Activated CD4-positive, alpha-beta T cell treated with anti-CD3 and anti-CD28 coated beads for 36 hours (primary cell): ENCODE results near the gene MED15. TPM values are rescaled to one million over a fixed set of nuclear protein-coding genes. Genes with fewer than 3 reads are reported as not detected.

Source experiments
- ATAC-seq: fragments of 200-7000 bp; cut with Tn5 transposase; one replicate; pipeline ENCODE4 v1.10.0; 2021; ENCODE audit warnings: mild to moderate bottlenecking, moderate library complexity
- CTCF ChIA-PET: fragments of 350-600 bp; sonication (Branson Sonifier 250); formaldehyde crosslinking; loops from one replicate; lab custom pipeline; 2021; ENCODE audit warnings: antibody characterized with exemption; lab: Charles Lee
- POLR2A ChIA-PET: fragments of 350-600 bp; sonication (Branson Sonifier 250); formaldehyde crosslinking; loops from one replicate; lab custom pipeline; 2021; ENCODE audit warnings: antibody characterized with exemption, inconsistent platforms; lab: Charles Lee
- DNase-seq: peaks from one replicate; pipeline ENCODE4 v3.0.0-alpha.2; 2020
- H3K27ac Mint-ChIP-seq: one replicate; pipeline ENCODE4 v1.8.0; 2021; ENCODE audit warnings: mixed read lengths
- H3K27me3 Mint-ChIP-seq: one replicate; pipeline ENCODE4 v1.8.0; 2021; ENCODE audit warnings: mixed read lengths
- H3K36me3 Mint-ChIP-seq: one replicate; pipeline ENCODE4 v1.8.0; 2021; ENCODE audit warnings: low read depth, mixed read lengths
- H3K4me1 Mint-ChIP-seq: one replicate; pipeline ENCODE4 v1.8.0; 2021; ENCODE audit warnings: mixed read lengths
- H3K4me3 Mint-ChIP-seq: one replicate; pipeline ENCODE4 v1.8.0; 2021; ENCODE audit warnings: mild to moderate bottlenecking, moderate library complexity, mixed read lengths
- H3K9me3 Mint-ChIP-seq: one replicate; pipeline ENCODE4 v1.8.0; 2021; ENCODE audit warnings: low read depth, mixed read lengths
- intact Hi-C, 2 experiments: fragments of 100-400 bp; cut with DNase I in 1 of 2; cut with micrococcal nuclease in 1 of 2; formaldehyde crosslinking; loops; one replicate each; pipeline versions ENCODE4 v1.14.2 to v1.15.1; 2022 to 2024; cut with DNase I, micrococcal nuclease
- total RNA-seq, 2 experiments: library from RNA; stranded (reverse); gene quantifications; one replicate each; pipeline ENCODE4 v1.2.3, GENCODE V29; 2021

MED15 gene
- total RNA-seq, 2 experiments from 2014 or later, result 84.4 to 107 TPM

DNA sequence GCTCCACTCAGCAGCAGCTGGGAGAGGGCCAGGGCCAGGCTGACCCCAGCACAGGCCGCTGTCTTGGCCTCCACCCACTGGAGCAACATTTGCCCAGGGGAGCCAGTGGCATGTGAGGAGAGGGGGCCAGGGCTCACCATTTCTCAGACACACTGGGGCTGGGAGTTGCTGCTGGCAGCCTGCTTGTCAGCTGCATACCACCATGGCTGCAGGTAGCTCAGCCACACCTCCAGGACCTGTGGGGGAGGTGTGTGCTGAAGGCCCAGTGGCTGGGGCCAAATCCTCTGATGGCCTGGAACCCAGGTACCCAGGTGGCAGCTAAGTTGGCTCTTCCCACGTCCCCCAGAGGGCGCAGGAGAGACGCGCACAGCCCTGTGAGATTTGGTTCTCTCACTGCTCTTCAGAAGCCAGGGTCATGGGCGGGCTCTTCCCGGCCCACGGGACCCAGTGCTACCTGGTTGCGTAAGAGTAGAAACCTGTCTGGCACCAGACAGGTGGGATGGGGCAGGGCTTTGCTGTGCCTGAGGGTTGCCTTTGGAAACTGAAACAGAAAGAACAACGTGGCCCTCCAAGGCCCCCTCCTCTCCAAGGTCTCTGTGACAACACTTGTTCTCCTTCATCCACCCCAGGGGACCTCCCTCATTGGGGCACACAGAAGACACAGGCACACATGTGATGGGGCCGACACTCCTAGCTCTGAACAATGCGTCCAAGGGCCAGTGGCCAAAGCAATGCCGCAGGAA is 98.8 kb downstream of the MED15 start:
- H3K4me1 Mint-ChIP-seq, result peaks cover 7% of the 10 kb centered on the region
- peak; percentile 85 for DNase-seq
- H3K9me3 Mint-ChIP-seq, result no peaks in the 10 kb centered on the region
- ATAC-seq, result peak; percentile 93
- no peaks in the 10 kb centered on the region for H3K36me3 Mint-ChIP-seq
- H3K27ac Mint-ChIP-seq, result no peak overlapping the region
- ChIA-PET CTCF (interaction anchor here (1.0 to 1.8 kb wide), 4 partner anchors 20 to 135 kb away, joined by 3 to 10 read pairs (median 3); no protein-coding TSS in a partner anchor), POLR2A (no interaction called here)
- H3K4me3 Mint-ChIP-seq, result no peak overlapping the region
- no peaks in the 10 kb centered on the region for H3K27me3 Mint-ChIP-seq
- intact Hi-C loops, result loop anchor here (1.0 to 5.0 kb wide), 3 partner anchors 39 to 136 kb away; no protein-coding TSS in a partner anchor

DNA sequence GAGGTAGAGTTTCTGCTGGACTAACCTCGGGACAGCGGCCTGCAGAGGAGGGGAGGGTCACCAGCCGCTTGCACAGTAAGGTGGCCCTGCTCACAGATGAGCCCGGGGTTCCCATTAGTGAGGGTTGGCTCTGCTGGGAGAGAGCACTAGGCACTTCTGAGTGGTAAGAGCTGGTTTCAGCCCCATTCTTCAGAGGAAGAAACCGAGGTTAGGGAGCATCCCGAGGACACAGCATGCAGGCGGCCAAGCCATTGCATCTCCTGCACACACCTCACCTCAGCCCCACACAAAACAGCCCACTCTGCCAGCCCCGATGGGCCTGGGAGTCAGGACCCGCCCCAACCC is 99.3 kb downstream of the MED15 start:
- Mint-ChIP-seq H3K4me3 (no peak overlapping the region), H3K27me3 (no peaks in the 10 kb centered on the region), H3K9me3 (no peaks in the 10 kb centered on the region), H3K4me1 (peaks cover 8% of the 10 kb centered on the region), H3K27ac (no peak overlapping the region), H3K36me3 (no peaks in the 10 kb centered on the region)
- DNase-seq (no peak), ATAC-seq (no peak)
- intact Hi-C loops, result loop anchor here (1.0 to 5.0 kb wide), 3 partner anchors 39 to 136 kb away; no protein-coding TSS in a partner anchor
- ChIA-PET POLR2A (no interaction called here), CTCF (interaction anchor here (1.0 to 1.8 kb wide), 4 partner anchors 20 to 135 kb away, joined by 3 to 10 read pairs (median 3); no protein-coding TSS in a partner anchor)

DNA sequence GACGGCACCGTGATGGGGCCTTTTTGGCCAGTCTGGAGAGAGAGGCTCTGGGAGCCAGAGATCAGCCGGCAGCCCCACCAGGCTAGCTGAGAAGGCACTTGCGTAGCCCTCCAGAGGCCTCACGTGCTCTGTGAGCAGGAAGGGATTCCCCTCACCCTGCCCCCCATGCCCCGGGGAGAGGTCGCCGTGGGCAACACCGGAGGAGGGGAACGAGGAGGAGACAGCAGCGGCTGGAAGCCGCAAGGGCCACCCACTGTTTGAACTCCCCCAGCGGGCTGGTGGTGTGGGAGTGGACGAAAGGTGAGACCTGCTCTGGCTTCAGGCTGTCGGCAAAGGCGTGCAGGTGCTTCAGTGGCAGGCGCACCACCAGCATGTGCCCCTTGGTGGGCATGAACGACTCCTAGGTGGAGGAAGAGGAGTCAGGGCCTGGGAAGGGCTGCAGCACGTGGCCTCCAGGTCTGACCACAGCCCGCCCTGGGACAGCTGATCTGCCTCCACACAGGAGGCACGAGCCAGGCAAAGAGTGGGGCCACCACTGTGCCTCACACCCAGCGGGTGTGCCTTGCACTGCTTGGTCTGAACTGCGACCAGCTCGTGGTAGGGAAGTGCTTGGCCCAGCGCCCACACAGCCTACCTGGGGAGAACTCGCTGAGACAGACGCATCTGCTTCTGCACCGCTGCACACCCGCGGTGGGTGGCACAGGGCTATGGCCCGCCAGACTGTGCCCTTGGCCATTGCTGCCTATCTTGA is 99.9 kb downstream of the MED15 start:
- Mint-ChIP-seq H3K4me1 (peaks cover 11% of the 10 kb centered on the region), H3K36me3 (no peaks in the 10 kb centered on the region), H3K4me3 (no peak overlapping the region), H3K9me3 (no peaks in the 10 kb centered on the region), H3K27ac (no peak overlapping the region), H3K27me3 (no peaks in the 10 kb centered on the region)
- no peak for DNase-seq
- POLR2A ChIA-PET, result no interaction called here
- ATAC-seq, result no peak
- CTCF ChIA-PET, result interaction anchor here (1.4 kb wide), 2 partner anchors 19 to 51 kb away, joined by 3 read pairs; no protein-coding TSS in a partner anchor
- intact Hi-C loops, result loop anchor here in 1 of 2 experiments (5.0 kb wide), 1 partner anchor 40 kb away; no protein-coding TSS in a partner anchor

DNA sequence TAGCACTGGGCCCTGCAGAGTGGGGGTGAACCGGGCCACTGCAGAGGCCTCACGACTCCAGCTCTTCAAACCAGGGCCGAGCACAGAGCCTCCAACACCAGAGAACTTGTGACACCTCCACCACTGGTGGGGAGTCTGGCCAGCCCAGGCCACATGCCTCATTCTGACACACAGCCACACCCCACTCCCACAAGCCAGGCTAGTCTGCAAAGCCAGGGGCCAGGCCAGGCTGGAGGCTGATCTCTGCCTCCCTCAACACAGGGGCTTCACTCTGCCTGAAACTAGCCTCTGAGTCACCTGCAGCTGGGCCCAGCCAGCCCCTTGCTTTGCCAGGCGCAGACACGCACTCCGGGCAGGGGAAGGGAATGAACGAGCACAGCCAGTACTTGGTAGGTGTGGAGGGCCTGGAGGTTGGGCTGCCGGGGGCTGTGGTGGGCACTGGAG is 102.9 kb downstream of the MED15 start:
- CTCF ChIA-PET, result interaction anchor here (0.7 kb wide), 1 partner anchor 516 kb away, joined by 3 read pairs; no protein-coding TSS in a partner anchor
- H3K4me3 Mint-ChIP-seq, result no peak overlapping the region
- peaks cover 11% of the 10 kb centered on the region for H3K4me1 Mint-ChIP-seq
- DNase-seq (no peak), ATAC-seq (no peak)
- intact Hi-C loops, result no loop called here
- H3K9me3 Mint-ChIP-seq, result no peaks in the 10 kb centered on the region
- no peaks in the 10 kb centered on the region for H3K36me3 Mint-ChIP-seq
- no peak overlapping the region for H3K27ac Mint-ChIP-seq
- no peaks in the 10 kb centered on the region for H3K27me3 Mint-ChIP-seq
- POLR2A ChIA-PET, result no interaction called here

DNA sequence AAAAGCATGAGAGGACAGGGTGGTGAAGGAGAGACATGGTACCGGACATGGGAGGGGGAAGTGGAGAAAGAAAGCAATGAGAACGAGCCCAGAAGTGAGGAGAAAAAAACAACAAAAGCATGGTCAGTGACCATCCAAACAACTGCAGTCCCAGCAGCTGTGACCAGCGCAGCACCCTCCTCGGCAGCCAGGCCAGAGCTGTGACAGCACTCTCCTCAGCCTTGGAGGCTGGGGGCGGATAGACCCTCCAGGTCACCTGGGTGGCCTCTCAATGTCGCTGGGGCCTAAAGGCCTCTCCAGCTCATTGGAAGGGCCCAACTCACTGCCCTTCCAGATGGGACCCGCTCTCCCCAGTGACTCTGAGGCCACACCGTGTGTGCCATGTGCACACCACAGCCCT is 103.3 kb downstream of the MED15 start:
- no peak overlapping the region for H3K27ac Mint-ChIP-seq

DNA sequence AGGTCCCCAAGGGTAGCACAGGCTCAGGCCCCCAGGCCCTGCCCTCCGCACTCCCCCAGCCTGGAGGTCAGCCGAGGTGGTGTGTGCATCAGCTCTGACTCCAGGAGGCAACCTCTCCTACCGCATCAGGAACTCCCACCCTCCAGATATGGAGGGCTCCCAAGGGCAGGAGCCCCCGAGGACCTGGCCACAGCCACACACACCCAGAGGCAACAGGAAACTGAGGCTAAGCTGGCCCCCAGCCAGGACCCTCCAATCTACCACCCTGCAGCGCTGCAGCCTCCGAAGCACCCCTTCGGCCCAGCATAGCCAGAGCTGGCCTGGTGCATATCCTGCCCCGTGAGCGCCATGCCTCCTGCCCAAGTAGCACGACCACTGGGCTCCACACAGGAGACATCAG is 104.0 kb downstream of the MED15 start:
- intact Hi-C loops, result no loop called here
- POLR2A ChIA-PET, result no interaction called here

More for the DNA sequence above, 103.3 kb downstream of the MED15 start:
- intact Hi-C loops, result no loop called here
- POLR2A ChIA-PET, result no interaction called here
- DNase-seq (no peak), ATAC-seq (no peak)
- Mint-ChIP-seq H3K36me3 (no peaks in the 10 kb centered on the region), H3K4me1 (peaks cover 9% of the 10 kb centered on the region), H3K4me3 (no peak overlapping the region), H3K27me3 (no peaks in the 10 kb centered on the region), H3K9me3 (no peaks in the 10 kb centered on the region)
- CTCF ChIA-PET, result interaction anchor here (0.7 kb wide), 1 partner anchor 516 kb away, joined by 3 read pairs; no protein-coding TSS in a partner anchor

DNA sequence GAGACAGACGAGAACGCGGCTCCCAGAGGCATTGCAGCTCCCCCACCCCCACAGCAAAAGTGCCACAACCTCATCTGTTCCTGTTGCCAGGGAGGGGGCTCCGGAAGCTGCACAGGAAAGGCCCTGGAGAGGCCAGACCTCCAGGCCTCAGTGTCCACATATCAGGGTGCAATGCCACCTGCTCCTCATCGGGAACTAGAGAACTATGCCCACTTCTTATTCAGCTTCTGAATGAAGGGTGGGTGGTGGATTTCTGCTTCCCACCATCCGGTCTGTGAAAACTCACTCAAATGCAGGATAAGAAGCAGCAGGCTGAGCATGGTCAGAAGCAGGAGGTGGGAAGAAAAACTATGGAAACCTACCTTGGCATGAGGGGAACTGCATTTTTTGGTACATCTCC is 105.9 kb downstream of the MED15 start:
- H3K36me3 Mint-ChIP-seq, result no peaks in the 10 kb centered on the region
- H3K4me3 Mint-ChIP-seq, result no peak overlapping the region
- H3K27me3 Mint-ChIP-seq, result no peaks in the 10 kb centered on the region
- no peak for DNase-seq
- ATAC-seq, result no peak
- peaks cover 3% of the 10 kb centered on the region for H3K4me1 Mint-ChIP-seq
- CTCF ChIA-PET, result no interaction called here
- intact Hi-C loops, result no loop called here
- H3K9me3 Mint-ChIP-seq, result no peaks in the 10 kb centered on the region
- POLR2A ChIA-PET, result no interaction called here
- H3K27ac Mint-ChIP-seq, result no peak overlapping the region

More for the DNA sequence above, 104.0 kb downstream of the MED15 start:
- no peaks in the 10 kb centered on the region for H3K36me3 Mint-ChIP-seq
- no peak overlapping the region for H3K4me3 Mint-ChIP-seq
- H3K27me3 Mint-ChIP-seq, result no peaks in the 10 kb centered on the region
- no peak overlapping the region for H3K27ac Mint-ChIP-seq
- ATAC-seq, result no peak
- peaks cover 5% of the 10 kb centered on the region for H3K4me1 Mint-ChIP-seq
- CTCF ChIA-PET, result no interaction called here
- DNase-seq, result no peak
- H3K9me3 Mint-ChIP-seq, result no peaks in the 10 kb centered on the region

DNA sequence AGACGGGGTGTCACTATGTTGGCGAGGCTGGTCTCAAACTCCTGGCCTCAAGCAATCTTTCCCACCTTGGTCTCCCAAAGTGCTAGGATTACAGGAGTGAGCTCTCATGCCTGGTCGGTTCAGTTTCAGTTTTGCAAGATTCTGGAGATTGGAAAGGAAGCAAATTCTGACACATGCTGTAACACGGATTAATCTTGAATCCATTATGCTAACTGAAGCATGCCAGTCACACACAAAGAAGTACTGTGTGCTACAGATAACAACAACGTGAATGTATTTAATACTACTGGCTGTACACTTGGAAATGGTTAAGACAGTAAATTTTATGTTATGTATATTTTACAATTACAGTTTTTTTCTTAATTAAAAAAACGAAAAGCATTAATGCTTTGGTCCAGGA is 107.6 kb downstream of the MED15 start:
- Mint-ChIP-seq H3K36me3 (no peaks in the 10 kb centered on the region), H3K4me1 (peaks cover 3% of the 10 kb centered on the region), H3K27me3 (no peaks in the 10 kb centered on the region), H3K27ac (no peak overlapping the region), H3K9me3 (no peaks in the 10 kb centered on the region), H3K4me3 (no peak overlapping the region)
- POLR2A ChIA-PET, result no interaction called here
- DNase-seq (no peak), ATAC-seq (no peak)
- intact Hi-C loops, result no loop called here
- CTCF ChIA-PET, result no interaction called here

DNA sequence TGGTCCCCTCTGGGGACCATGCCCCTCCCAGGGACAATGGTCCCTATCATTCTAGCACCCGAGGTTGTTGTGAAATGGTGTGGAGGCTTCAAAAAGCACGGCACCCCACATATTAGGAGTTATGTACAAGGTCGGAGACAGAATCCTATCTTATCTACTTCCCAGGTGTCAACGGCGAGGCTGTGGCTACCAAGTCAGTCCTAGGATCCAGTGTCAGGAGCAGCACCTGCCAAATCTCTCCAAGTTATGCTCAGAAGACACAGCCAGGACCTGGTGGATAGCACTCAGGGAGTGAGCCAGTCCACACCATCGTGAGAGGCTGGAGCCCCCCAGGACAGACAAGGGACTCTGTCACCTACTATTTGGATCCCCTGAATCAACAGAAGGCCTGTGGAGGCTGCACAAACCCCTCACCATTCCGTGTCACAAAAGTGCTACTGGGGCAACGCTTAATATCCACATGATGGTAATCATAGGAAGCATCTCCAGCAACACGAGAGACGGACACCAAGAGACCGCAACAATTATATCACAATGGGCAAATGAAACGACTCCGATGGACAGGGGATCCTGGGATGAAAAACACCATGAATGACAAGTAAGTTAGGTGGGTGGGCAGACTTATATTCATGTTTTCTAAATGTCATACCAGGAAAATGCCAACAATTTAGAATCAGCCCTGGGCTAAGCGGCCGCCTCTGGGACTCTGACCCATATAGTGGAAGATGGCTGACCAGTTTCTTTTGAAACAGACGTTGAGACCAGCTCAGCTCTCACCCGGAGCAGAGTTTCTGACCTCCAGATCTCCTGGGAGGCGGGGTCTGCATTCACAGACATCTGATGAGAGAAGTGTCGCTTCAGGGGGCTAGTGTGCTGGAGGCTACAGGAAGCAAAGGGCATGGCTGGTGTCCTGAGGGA is 108.4 kb downstream of the MED15 start:
- no peaks in the 10 kb centered on the region for H3K9me3 Mint-ChIP-seq
- CTCF ChIA-PET, result no interaction called here
- ATAC-seq, result no peak
- H3K36me3 Mint-ChIP-seq, result no peaks in the 10 kb centered on the region
- H3K4me3 Mint-ChIP-seq, result no peak overlapping the region
- DNase-seq, result no peak
- POLR2A ChIA-PET, result no interaction called here
- H3K27ac Mint-ChIP-seq, result no peak overlapping the region
- no peaks in the 10 kb centered on the region for H3K27me3 Mint-ChIP-seq
- H3K4me1 Mint-ChIP-seq, result peaks cover 3% of the 10 kb centered on the region
- intact Hi-C loops, result no loop called here

DNA sequence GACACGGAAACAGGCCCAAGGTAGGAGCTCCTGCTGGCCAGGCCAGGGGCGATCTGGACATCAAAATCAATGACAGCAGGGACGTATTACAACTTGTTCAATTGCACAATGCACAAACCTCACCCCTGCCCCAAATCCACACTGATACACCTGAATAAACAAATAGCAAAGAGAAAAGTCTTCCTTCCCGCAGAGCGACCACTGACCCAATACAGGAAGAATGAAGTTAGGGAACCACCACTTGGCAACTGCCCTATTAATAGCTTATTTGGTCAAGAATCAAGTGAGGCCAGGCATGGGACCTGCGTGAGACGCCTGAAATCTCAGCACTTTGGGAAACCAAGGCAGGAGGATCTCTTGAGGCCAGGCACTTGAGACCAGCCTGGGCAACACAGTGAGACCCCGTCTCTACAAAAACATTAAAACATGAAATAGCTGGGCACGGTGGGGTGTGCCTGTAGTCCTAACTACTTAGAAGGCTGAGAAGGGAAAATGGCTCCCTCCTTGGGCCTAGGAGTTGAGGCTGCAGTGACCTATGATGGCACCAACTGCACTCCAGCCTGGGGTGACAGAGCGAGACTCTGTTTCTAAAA is 109.1 kb downstream of the MED15 start:
- DNase-seq (no peak), ATAC-seq (no peak)
- H3K27me3 Mint-ChIP-seq, result no peaks in the 10 kb centered on the region
- CTCF ChIA-PET, result no interaction called here
- no peaks in the 10 kb centered on the region for H3K36me3 Mint-ChIP-seq
- no peak overlapping the region for H3K27ac Mint-ChIP-seq
- POLR2A ChIA-PET, result no interaction called here
- H3K4me1 Mint-ChIP-seq, result peaks cover 3% of the 10 kb centered on the region
- no peaks in the 10 kb centered on the region for H3K9me3 Mint-ChIP-seq
- no peak overlapping the region for H3K4me3 Mint-ChIP-seq
- intact Hi-C loops, result no loop called here

DNA sequence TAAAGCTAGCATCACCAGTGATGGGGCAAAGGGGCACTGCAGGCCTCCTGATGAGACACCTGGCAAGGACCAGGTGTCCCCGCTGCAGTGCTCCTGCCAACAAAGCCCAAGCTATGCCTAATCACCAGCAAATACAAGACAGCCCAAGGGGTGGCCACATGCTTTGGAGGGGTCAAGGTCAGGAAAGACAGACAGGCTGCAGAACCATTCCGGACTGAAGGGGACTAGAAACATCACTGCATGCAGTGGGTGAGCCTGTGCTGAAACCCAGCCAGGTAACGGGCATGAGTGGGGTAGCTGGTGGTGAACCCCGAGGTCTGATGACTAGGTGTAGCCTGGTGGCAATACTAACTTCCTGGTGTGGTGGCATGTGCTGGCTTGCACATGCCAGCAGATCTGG is 111.1 kb downstream of the MED15 start:
- H3K27ac Mint-ChIP-seq, result no peak overlapping the region
- ChIA-PET POLR2A (no interaction called here), CTCF (no interaction called here)
- no peak for ATAC-seq
- intact Hi-C loops, result no loop called here
- DNase-seq, result no peak
- no peaks in the 10 kb centered on the region for H3K36me3 Mint-ChIP-seq
- no peak overlapping the region for H3K4me3 Mint-ChIP-seq
- no peaks in the 10 kb centered on the region for H3K27me3 Mint-ChIP-seq
- no peaks in the 10 kb centered on the region for H3K4me1 Mint-ChIP-seq
- H3K9me3 Mint-ChIP-seq, result no peaks in the 10 kb centered on the region
